ENCODE data around the gene ALPP. TPM values are rescaled to one million over a fixed set of nuclear protein-coding genes. Genes with fewer than 3 reads are reported as not detected.
"Not testable (repeated sequence)": the region's sequence is repeated elsewhere in the genome, so short reads cannot be mapped to it uniquely, and the experiment has no call there.

ALPP gene
- total RNA-seq, 1 experiment from 2014 or later = 8.6 TPM

DNA sequence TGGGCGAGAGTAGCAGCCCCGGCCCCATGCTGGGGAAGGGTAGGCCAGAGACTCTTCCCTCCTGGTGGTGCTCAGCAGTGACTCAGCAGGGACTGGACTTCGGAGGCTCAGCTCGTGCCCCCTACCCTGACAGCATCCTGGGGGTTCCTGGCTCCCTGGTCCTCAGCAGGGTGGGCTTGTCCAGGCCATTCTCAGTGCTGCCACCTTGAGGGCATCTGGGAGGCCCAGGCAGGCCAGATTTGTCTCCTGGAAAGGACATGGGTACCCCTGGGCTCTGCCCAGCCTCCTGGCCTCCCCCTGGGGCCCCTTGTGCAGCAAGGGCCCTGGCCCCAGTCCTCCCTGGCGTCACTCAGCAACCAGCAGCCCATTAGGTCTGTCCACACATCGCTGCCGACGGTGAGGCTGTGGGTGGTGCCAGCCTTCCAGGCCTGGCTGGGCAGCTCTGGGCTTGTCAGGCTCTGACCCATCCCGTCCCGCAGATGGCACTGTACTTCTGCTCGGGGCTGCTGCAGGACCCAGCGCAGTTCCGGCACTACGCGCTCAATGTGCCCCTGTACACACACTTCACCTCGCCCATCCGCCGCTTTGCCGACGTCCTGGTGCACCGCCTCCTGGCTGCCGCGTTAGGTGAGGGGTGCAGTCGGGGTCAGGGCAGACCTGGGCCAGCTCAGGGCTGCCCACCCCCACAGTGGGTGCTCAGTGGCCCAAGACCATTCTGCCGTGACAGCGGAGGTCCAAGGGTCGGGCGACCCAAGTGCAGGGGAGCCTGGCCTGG is 45.0 kb upstream of the ALPP start:
- Histone ChIP-seq H3K27ac (ENCODE audit: low read length) (no peak overlapping the region), H3K79me2 (ENCODE audit: low read length) (no peaks in the 10 kb centered on the region), H3K4me3 (ENCODE audit: low read length) (no peak overlapping the region), H3K9me3 (ENCODE audit: low read length) (no peaks in the 10 kb centered on the region), H3K36me3 (ENCODE audit: low read depth, low read length) (no peaks in the 10 kb centered on the region), H3K9me2 (replicated peaks; ENCODE audit: low read length) (no peaks in the 10 kb centered on the region), H3K27me3 (ENCODE audit: low read length) (no peaks in the 10 kb centered on the region), H3K4me2 (ENCODE audit: low read length) (no peak overlapping the region), H3K4me1 (ENCODE audit: insufficient read depth, low read length) (no peaks in the 10 kb centered on the region), H3F3A (ENCODE audit: low read length, unreplicated experiment) (no peaks in the 10 kb centered on the region), H3K9ac (ENCODE audit: low read length) (no peak overlapping the region), H2AFZ (ENCODE audit: low read length) (no peak overlapping the region), H4K20me1 (ENCODE audit: low read length) (no peaks in the 10 kb centered on the region)
- intact Hi-C loops (cut with micrococcal nuclease) = no loop called here
- ChIA-PET CTCF (interaction anchor here (0.6 kb wide), 1 partner anchor 182 kb away, joined by 6 read pairs; no protein-coding TSS in a partner anchor), POLR2A (ENCODE audit: unreplicated experiment) (no interaction called here)
- no TSS peak for BruUV-seq (replicated peaks)
- ATAC-seq (peak; percentile 51), DNase-seq (peak; percentile 21)
- peak; percentile 71 for TF ChIP-seq CTCF (conservative IDR thresholded peaks at IDR 0.05; ENCODE audit: low read depth, low read length)
- TF ChIP-seq EZH2phosphoT487 (IDR thresholded peaks at IDR 0.05; ENCODE audit: borderline replicate concordance, low read length) = no peak
- no peak for TF ChIP-seq EZH2 (IDR thresholded peaks at IDR 0.05; ENCODE audit: low read length, unreplicated experiment)

DNA sequence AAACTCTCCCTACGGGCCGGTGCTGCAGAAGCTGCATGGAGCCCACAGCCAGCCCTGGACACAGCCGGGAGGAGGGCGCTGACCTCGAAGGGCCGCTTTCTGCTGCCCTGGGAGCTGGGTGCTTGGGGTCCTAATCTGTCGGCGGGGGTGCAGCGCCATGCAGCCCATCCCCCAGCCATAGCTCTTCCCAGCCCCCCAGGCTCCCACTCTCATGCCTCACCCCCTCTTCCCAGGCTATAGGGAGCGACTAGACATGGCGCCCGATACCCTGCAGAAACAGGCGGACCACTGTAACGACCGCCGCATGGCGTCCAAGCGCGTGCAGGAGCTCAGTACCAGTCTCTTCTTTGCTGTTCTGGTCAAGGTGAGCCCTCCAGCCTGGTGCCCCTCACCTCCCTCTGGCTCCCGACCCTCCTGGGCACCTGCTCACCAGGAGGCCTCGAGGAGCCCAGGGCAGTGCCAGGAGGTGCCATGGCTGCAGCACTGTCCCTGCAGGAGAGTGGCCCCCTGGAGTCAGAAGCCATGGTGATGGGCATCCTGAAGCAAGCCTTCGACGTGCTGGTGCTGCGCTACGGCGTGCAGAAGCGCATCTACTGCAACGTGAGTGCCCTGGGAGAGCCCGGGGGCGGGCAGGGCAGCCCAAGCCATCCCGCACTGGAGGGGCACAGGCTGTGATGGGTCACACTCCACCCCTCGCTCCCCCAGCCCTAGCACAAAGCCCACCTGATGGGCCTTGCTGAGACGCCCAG is 44.2 kb upstream of the ALPP start:
- H3K4me3 ChIP-seq (ENCODE audit: low read length); H4K20me1 ChIP-seq (ENCODE audit: low read length); DNase-seq; intact Hi-C loops (cut with micrococcal nuclease); H3K36me3 ChIP-seq (ENCODE audit: low read depth, low read length); H3K9me3 ChIP-seq (ENCODE audit: low read length); POLR2A ChIA-PET (ENCODE audit: unreplicated experiment); H3K79me2 ChIP-seq (ENCODE audit: low read length); BruUV-seq (replicated peaks); H3K9ac ChIP-seq (ENCODE audit: low read length); H3F3A ChIP-seq (ENCODE audit: low read length, unreplicated experiment); H3K4me1 ChIP-seq (ENCODE audit: insufficient read depth, low read length); CTCF ChIA-PET; H3K27ac ChIP-seq (ENCODE audit: low read length); H2AFZ ChIP-seq (ENCODE audit: low read length); H3K27me3 ChIP-seq (ENCODE audit: low read length); H3K9me2 ChIP-seq (replicated peaks; ENCODE audit: low read length); ATAC-seq; H3K4me2 ChIP-seq (ENCODE audit: low read length): not testable (repeated sequence)

DNA sequence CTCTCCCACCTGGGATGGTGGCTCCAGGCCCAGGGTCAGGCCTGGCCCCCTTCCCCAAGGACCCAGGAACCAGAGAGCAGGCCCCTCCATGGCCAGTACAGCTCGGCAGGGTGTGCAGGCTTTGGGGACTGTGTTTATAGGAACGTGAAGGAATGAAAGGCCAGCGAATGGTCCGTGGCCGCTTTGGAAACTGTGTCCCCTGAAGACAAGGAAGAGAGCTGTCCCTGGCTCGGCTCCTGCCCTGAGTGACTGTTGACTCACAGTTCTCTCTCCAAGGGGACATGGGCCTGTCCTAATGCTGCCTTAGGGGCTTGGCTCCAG is 43.7 kb upstream of the ALPP start:
- H3K4me3 ChIP-seq (ENCODE audit: low read length); DNase-seq; H3K4me1 ChIP-seq (ENCODE audit: insufficient read depth, low read length); H3K4me2 ChIP-seq (ENCODE audit: low read length); H3K79me2 ChIP-seq (ENCODE audit: low read length); H3K27me3 ChIP-seq (ENCODE audit: low read length); POLR2A ChIA-PET (ENCODE audit: unreplicated experiment); H3F3A ChIP-seq (ENCODE audit: low read length, unreplicated experiment); H2AFZ ChIP-seq (ENCODE audit: low read length); H3K36me3 ChIP-seq (ENCODE audit: low read depth, low read length); H3K9me3 ChIP-seq (ENCODE audit: low read length); H3K9ac ChIP-seq (ENCODE audit: low read length); intact Hi-C loops (cut with micrococcal nuclease); H4K20me1 ChIP-seq (ENCODE audit: low read length); BruUV-seq (replicated peaks); H3K9me2 ChIP-seq (replicated peaks; ENCODE audit: low read length); ATAC-seq; CTCF ChIA-PET; H3K27ac ChIP-seq (ENCODE audit: low read length): not testable (repeated sequence)

All from PC-3 (cell line).